K562 (cell line): ENCODE measurements around the gene ZNF467.

Source experiments
- ARID2 ChIP-seq: fragments of 450-650 bp; IDR thresholded peaks from 2 replicates; pipeline ENCODE4 v1.6.1; 2017; ENCODE audit warnings: antibody characterized with exemption, mild to moderate bottlenecking
- CBX3 ChIP-seq, 2 experiments: IDR thresholded peaks; 1 replicate in 1 of 2; 2 replicates in 1 of 2; pipeline ENCODE4 v1.6.1; 2012; ENCODE audit warnings: inconsistent platforms in 2 of 2, low read length in 2 of 2, borderline replicate concordance in 1 of 2, control low read depth in 1 of 2
- FOXP1 ChIP-seq: sonication (generic); formaldehyde crosslinking; IDR thresholded peaks from 2 replicates; pipeline ENCODE4 v1.8.0; 2022; ENCODE audit warnings: mild to moderate bottlenecking, missing genetic modification reagents
- HDAC2 ChIP-seq: fragments of 450-650 bp; IDR thresholded peaks from 2 replicates; pipeline ENCODE4 v1.6.1; 2016; ENCODE audit warnings: mild to moderate bottlenecking
- NR2C2 ChIP-seq, 2 experiments: fragments of 200-800 bp in 1 of 2; sonication (Bioruptor generic) in 1 of 2; sonication (generic) in 1 of 2; formaldehyde crosslinking in 1 of 2; IDR thresholded peaks; 2 replicates each; pipeline versions ENCODE4 v1.6.1 to v1.8.0; 2016 to 2022; ENCODE audit warnings: mild to moderate bottlenecking in 1 of 2, missing compliant biosample characterization in 1 of 2, missing genetic modification characterization in 1 of 2, missing genetic modification reagents in 1 of 2
- ZFX ChIP-seq: sonication (generic); formaldehyde crosslinking; IDR thresholded peaks from 2 replicates; pipeline ENCODE4 v1.8.0; 2022; ENCODE audit warnings: mild to moderate bottlenecking, missing genetic modification reagents, moderate library complexity
- ZNF274 ChIP-seq: IDR thresholded peaks from 2 replicates; pipeline ENCODE4 v1.6.1; 2011; ENCODE audit warnings: low read depth, mild to moderate bottlenecking, low read length, moderate library complexity, borderline replicate concordance
- ZNF766 ChIP-seq: fragments of 200-800 bp; sonication (Bioruptor generic); conservative IDR thresholded peaks from 2 replicates; pipeline ENCODE4 v1.6.1; 2016; ENCODE audit warnings: missing genetic modification characterization, missing compliant biosample characterization
- TF ChIP-seq, protein P1 (sequence below): sonication (generic); formaldehyde crosslinking; IDR thresholded peaks from 2 replicates; pipeline ENCODE4 v1.8.1; 2023; ENCODE audit warnings: mild to moderate bottlenecking, missing genetic modification reagents
- TF ChIP-seq, protein P2 (sequence below): fragments of 250-450 bp; sonication (Bioruptor Pico); IDR thresholded peaks from 2 replicates; pipeline ENCODE4 v1.8.0; 2022; ENCODE audit warnings: inconsistent platforms
- TF ChIP-seq, protein P3 (sequence below): sonication (generic); formaldehyde crosslinking; IDR thresholded peaks from 2 replicates; pipeline ENCODE4 v1.8.1; 2022; ENCODE audit warnings: missing genetic modification reagents
- TF ChIP-seq, protein P4 (sequence below): sonication (generic); formaldehyde crosslinking; IDR thresholded peaks from 2 replicates; pipeline ENCODE4 v1.9.0; 2022; ENCODE audit warnings: mild to moderate bottlenecking, missing genetic modification reagents

DNA sequence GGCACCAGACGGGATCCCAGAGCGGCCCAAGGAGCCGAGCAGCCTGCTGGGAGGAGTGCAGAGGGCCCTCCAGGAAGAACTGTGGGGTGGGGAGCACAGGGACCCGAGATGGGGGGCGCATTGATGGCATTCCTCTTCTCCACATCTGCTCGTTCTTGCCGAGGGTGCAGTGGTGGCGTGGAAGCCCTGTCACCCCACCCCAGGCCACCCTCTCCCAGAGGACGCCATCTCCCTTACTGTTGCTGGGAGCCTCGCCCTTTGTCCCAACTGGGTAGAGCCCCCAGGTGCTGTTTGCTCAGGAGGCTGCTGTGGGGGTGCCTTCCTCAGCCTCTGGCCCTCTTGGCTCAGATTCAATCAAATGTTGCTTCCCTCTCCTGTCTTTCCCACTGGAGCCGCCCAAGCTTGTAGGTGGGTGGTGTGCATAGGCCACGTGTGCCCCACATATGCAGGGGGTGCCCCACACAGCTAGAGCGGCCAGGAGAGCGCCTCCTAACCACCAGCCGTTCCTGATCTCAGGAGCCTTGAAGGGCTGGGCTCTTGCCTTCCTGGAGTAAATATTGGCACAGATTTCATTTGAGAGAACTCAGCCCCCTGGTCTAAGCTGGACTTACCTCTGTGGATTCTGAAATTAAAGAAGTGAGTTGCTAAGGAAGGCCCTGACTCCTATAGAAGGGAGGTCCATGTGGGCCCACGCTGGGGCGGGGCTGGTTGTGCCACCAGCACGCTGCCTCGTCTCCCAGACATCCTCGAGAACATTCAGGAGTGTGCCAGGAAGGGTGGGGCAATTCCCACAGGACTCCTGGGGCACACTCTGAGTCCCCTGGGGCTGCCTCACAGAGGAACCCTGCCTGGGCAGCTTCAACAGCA lies 39.2 kb downstream of the ZNF467 start:
- no peak for TF ChIP-seq ZNF766 (CRISPR knock-in tag)
- 0 out of 2 replicates have a peak, but pooled peaks have one; percentile 31 for TF ChIP-seq ZFX (CRISPR knock-in tag)
- TF ChIP-seq, protein P1, sequence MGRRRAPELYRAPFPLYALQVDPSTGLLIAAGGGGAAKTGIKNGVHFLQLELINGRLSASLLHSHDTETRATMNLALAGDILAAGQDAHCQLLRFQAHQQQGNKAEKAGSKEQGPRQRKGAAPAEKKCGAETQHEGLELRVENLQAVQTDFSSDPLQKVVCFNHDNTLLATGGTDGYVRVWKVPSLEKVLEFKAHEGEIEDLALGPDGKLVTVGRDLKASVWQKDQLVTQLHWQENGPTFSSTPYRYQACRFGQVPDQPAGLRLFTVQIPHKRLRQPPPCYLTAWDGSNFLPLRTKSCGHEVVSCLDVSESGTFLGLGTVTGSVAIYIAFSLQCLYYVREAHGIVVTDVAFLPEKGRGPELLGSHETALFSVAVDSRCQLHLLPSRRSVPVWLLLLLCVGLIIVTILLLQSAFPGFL (CRISPR knock-in tag) = no peak
- no peak for TF ChIP-seq ZNF274
- no peak for TF ChIP-seq ARID2
- no peak for TF ChIP-seq HDAC2
- TF ChIP-seq, protein P2, sequence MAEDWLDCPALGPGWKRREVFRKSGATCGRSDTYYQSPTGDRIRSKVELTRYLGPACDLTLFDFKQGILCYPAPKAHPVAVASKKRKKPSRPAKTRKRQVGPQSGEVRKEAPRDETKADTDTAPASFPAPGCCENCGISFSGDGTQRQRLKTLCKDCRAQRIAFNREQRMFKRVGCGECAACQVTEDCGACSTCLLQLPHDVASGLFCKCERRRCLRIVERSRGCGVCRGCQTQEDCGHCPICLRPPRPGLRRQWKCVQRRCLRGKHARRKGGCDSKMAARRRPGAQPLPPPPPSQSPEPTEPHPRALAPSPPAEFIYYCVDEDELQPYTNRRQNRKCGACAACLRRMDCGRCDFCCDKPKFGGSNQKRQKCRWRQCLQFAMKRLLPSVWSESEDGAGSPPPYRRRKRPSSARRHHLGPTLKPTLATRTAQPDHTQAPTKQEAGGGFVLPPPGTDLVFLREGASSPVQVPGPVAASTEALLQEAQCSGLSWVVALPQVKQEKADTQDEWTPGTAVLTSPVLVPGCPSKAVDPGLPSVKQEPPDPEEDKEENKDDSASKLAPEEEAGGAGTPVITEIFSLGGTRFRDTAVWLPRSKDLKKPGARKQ (CRISPR knock-in tag) = no peak
- TF ChIP-seq FOXP1 = no peak
- TF ChIP-seq, protein P3, sequence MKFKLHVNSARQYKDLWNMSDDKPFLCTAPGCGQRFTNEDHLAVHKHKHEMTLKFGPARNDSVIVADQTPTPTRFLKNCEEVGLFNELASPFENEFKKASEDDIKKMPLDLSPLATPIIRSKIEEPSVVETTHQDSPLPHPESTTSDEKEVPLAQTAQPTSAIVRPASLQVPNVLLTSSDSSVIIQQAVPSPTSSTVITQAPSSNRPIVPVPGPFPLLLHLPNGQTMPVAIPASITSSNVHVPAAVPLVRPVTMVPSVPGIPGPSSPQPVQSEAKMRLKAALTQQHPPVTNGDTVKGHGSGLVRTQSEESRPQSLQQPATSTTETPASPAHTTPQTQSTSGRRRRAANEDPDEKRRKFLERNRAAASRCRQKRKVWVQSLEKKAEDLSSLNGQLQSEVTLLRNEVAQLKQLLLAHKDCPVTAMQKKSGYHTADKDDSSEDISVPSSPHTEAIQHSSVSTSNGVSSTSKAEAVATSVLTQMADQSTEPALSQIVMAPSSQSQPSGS (CRISPR knock-in tag) = no peak
- TF ChIP-seq CBX3 (IDR thresholded peaks at IDR 0.05; ENCODE audit: borderline replicate concordance in 1 of 2, low read length in 2 of 2) = no peak
- no peak for TF ChIP-seq NR2C2 (CRISPR knock-in tag; IDR thresholded peaks at IDR 0.05)
- TF ChIP-seq NR2C2 (tag; IDR thresholded peaks at IDR 0.05) = no peak
- TF ChIP-seq, protein P4, sequence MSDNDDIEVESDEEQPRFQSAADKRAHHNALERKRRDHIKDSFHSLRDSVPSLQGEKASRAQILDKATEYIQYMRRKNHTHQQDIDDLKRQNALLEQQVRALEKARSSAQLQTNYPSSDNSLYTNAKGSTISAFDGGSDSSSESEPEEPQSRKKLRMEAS (CRISPR knock-in tag) = no peak
